Measurements from ENCODE around the gene ANKRD33B.
A peak's percentile ranks its signal among the peaks of the same experiment; 100 is the strongest.
"Not testable (repeated sequence)": the region's sequence is repeated elsewhere in the genome, so short reads cannot be mapped to it uniquely, and the experiment has no call there.

The ANKRD33B gene

DNA sequence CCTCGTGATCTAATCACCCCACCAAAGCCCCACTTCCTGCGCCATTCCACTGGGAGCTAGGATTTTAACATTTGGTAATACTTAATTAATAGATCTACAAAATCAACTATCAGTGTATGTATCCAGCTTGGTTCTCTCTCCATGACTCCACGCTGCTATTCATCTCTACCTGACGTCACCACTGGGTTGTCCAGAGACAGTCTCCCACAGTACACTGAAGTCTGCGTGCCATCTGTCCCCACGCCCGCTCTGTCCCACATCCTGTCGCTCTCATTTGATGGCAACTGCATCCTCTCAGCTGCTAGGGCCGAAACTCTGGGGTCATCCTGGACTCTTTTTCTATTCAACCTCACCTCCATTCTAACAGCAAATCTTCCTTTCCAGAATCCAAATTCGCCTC lies 53.2 kb downstream of the ANKRD33B start:
- DNase-seq (ENCODE audit: low read depth in 2 of 2): no peak

DNA sequence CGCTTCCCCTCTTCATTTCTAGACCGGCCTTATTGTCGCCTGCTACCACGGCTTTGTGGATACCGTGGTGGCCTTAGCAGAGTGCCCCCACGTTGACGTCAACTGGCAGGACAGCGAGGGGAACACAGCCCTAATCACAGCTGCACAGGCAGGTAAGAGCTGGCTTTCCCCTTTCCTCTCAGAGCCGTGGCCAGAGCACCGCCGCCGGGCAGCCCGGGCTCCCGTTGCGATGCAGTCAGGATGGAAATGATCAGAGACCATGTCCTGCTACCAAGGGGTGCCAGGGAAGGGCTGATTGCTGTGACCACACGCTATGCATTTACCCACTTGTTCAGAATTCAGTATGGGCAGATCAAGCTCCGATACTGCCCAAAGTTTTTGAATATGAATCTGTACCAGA lies 54.4 kb downstream of the ANKRD33B start:
- DNase-seq (ENCODE audit: low read depth in 2 of 2): no peak

DNA sequence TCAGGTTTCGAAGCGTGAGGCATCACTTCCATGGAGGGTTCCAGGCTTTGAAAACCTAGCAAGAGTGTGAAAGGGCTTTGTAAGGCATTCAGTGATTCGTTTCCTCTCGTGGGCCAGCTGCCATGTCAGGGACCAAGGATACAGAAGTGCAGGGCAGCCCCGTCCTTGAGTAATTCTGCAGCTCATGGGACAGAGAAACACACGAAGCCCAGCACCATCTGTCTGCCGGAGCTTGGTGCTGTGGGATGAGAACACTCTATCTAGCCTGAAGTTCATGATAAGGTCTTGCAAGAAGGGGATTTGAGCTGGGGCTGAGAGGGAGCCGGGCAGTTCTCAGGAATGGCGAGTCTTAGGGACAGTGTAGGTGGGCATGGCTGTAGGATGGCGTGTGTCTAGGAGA lies 55.8 kb downstream of the ANKRD33B start:
- no peak for DNase-seq (ENCODE audit: low read depth in 2 of 2)

DNA sequence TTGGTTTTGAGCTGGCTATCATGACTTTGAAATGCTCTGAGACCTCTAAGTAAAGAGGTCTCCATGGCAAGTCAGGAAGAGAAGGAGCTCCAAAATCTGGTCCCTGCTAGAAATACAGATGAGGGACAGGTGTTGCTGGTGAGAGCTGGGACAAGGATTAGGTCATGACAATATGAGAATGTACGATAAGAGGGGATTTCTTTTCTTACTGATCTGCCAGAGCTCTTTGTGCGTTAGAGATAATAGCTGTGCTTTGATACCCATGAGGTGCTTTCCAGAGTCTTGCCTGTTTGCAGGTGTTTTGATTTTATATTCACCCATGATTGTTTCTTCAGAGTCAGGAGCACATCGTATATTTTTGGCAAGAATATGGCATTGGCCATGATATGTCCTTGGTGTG lies 56.5 kb downstream of the ANKRD33B start:
- DNase-seq (ENCODE audit: low read depth in 2 of 2): no peak

DNA sequence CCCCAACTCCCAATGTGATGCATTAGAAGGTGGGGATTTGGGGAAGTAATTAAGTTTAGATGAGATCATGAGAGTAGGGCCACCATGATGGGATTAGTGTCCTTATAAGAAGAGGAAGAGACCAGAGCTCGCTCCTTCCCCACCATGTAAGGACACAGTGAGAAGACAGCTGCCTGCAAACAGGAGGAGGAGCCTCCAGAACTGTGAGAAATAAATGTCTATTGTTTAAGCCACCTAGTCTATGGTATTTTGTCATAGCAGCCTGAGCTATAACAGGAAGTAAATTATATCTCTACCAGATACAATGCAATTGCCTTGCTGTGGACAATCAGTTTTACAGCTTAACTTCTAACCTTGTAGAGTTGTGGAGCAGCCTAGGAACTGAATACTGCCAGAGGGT lies 58.0 kb downstream of the ANKRD33B start:
- DNase-seq (ENCODE audit: low read depth in 2 of 2): no peak

DNA sequence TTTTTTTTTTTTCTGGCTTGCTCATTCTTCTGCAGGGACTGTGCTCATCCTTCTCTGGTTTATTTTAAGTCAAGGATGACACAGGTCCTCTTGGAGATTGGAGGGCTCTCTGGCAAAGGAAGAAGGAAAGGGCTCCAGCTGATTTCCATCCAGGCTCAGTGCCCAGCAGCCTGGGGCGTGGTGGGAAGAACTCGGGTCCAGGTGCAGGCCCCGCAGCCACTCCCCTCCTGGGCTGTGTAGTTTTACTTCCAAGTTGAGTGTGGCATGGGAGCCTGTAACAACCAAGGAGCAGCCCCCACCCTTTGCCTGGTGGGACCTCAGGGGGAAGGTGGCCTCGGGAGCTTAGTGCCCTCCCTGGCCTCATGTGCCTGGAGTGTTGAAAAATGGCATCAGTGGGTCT lies 58.9 kb downstream of the ANKRD33B start:
- no peak for DNase-seq (ENCODE audit: low read depth in 2 of 2)

DNA sequence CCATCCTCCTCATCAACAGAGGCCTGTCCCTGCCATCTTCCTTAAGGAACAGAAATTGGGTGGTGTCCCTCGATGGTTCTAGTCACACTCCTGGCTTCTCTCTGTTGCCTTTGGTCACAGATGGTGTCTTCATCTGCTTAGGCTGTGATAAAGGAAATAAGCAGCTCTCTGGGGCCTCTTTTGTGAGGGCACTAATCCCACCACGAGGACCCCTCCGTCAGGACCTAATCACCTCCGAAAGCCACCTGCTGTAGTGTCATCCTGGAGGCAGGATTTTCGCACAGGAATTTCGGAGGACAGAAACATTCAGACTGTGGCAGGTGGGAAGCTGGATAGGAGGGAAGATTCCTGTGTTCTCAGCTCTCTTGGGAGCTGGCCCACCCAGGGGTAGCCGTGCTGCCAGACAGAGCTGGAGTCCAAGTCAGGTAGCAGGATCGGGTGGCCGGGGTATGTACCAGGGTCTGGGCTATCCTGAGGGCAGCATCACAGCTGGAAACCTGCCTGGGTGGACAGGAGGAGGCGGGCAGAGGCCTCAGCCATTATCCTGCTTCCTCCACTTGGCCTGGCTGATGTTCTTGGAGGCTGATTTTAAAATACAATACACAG lies 59.5 kb downstream of the ANKRD33B start:
- DNase-seq (ENCODE audit: low read depth in 2 of 2): no peak

DNA sequence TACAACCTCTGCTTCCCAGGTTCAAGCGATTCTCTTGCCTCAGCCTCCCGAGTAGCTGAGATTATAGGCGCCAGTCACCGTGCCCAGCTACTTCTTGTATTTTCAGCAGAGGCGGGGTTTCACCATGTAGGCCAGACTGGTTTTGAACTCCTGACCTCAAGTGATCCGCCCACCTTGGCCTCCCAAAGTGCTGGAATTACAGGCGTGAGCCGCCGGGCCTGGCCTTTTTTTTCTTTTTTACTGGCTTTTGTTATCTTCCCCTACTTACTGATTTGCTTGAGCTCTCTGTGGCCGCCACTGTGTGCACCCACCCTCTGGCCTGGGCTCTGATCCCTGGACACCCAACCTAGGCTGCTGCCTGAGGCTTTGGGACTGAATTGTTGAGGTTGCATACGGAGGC lies 60.3 kb downstream of the ANKRD33B start:
- DNase-seq (ENCODE audit: low read depth in 2 of 2): no peak

DNA sequence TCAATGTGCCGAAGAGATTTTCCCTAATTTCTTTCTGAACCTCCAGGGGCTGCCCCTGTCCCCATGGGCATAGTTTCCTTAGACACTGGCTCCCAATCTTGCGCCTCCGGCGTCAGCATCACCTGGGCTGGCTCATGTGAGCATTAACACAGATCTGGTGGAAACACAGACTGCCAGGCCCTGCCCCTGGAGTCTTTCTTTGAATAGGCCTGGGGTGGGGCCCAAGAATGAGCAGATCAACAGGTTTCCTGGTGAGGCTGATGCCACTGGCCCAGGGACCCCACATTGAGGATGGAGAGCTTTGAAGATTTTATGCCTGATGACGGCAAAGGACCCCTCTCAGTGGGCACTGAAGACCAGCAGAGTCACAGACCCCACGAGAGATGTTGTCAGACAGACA lies 60.8 kb downstream of the ANKRD33B start:
- DNase-seq (ENCODE audit: low read depth in 2 of 2): no peak

DNA sequence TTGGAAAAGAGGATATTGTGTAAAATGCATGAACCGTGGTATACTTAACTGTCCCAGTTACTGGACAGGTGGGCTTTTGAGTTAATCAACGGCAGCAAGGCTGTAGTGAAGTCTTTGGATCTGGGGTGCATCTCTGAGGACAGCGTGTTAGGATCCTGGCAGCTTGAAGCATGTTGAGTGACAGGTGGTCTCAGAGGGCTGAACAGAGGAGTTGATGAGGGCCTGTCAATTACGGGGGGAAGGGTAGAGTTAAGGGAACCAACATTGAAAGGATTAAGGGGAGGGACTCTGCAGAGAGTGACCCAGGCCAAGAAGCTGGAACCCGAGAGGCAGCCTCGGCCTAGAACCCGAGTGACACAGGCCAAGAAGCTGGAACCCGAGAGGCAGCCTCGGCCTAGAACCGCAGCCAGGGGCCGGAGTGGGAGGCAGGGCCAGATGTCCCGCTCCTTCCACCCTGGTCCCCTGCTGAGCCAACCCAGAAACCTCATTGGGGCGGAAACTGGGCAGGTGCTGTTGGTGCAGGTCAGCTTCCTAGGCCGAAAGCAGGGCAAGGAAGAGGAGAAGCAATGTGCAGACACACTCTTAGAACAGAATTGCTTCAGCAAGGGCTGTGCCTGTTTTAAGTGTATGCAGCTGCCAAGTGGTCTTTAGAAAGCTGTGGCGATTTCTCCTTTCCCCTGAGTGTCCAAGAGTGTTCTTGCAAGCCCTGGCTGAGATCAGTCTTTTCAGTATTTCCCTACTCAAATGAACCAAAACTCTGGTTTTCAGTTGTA lies 62.0 kb downstream of the ANKRD33B start:
- no peak for DNase-seq (ENCODE audit: low read depth in 2 of 2)

DNA sequence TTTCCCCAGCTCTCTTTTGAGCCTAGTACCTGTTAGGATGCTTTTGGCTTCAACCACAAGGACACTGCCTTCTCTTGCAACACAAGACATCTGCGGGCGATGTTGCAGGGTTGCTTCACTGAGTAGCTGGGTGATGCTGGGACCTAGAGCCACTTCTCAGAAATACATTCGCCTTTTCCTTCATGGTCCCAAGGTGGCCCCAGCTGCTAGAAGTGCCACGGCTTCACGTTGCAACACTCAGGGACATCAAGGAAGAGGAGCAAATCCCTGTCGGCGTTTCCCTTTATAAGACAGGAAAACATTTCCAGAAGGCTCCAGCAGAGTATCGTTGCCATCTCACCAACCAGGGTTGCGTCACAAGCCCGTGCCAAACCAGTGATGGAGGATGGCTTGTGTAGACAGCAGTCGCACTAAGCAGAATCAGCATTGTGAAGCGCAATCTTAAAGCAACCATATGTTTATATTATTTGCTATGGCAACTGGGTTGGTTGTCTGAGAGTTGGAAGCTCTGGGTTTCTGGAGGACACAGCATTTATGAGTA lies 62.7 kb downstream of the ANKRD33B start:
- no peak for DNase-seq (ENCODE audit: low read depth in 2 of 2)

DNA sequence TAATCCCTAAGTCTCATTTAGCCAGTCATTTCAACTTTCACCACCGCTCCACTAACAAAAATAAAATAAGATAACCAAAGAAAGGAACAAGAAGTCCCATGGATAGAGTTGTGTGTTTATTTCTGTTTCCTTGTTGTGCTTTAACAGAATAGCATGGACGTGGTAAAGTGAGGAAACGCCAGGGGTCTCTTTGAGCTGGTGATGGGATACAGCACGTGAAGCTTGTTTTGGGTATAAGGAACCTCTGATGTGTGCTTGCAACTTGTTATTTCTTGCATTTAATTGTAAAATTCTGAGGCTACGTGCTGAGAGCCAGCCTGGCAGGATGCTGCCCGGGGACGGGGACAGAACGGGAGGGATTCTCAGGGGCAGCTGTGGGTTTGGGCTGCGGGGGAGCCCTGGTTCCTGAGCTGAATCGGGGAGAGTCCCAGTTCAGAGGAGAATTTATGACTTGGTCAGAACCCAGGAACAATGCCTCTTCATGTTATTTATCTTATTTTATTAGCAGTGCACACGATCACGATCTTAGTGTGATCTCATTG lies 63.4 kb downstream of the ANKRD33B start:
- no peak for DNase-seq (ENCODE audit: low read depth in 2 of 2)

DNA sequence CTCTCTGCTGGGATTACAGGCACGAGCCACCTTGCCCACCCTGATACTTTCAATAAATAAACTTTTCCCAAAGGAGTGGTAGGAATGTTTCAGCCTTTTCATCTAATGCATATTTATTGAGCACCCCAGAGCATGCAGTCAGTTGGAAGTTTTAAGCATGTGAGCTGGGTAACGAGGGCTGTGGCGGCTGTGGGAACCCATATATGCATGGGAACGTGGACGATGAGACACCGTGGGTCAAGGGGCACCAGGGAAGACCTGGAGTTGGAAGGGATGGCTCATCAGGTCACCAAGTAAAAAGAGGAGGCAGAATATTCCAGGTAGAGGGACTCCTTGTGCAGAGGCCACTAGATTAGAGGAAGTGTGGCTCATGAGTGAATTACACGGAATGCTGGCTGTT lies 64.7 kb downstream of the ANKRD33B start:
- DNase-seq (ENCODE audit: low read depth in 2 of 2): no peak

DNA sequence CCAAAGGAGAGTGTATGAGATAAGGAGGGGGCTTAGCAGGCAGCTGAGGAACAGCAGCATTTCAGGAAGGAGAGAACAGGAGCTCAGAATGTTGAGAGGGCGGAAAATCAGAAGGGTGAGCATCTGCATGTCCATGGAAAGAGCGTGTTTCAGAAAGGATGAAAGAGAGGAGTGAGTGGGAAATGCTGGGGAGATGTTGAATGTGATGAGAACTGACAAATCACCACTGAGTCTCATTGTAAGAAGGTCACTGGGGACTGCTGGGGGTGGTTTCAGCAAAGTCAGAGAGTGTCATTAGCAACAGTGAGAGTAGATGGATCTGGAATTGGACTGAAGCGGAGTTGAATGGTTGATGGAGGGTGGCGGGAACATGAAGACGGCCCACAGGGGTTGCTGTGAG lies 65.8 kb downstream of the ANKRD33B start:
- no peak for DNase-seq (ENCODE audit: low read depth in 2 of 2)

DNA sequence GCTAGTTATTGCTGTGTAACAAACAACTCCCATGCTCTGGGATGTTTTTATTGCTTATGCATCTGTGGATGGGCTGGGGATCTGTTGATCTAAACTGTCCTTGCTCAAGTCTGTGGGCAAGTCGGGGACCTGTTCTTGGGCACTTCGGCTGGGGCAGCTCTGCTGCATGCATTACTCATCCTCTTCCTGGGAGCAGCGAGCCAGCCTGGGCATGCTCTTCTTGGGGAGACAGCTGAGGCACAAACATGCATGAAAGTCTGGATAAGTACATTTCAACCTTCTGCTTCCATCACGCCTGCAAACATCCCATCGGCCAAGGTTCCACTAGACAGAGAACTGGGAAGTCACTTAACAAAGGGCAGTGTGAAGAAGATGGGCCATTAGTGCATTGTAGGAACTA lies 66.3 kb downstream of the ANKRD33B start:
- no peak for DNase-seq (ENCODE audit: low read depth in 2 of 2)

DNA sequence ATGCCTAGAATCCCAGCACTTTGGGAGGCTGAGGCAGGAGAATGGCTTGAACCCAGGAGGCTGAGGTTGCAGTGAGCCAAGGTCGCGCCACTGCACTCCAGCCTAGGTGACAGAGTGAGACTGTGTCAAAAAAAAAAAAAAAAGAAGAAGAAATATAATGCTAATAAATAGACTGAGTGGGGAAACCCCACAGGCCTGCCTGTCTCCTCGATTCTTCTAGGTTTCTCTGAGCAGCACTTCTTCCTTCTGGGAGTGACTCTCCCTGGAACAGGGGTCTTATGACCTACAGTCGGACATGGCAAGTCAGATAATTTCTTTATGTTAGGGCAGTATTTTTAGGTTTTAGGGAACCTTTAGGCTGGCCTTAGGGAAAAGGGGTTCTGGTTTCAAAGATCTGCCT lies 66.9 kb downstream of the ANKRD33B start:
- not testable (repeated sequence) for DNase-seq (ENCODE audit: low read depth in 2 of 2)

DNA sequence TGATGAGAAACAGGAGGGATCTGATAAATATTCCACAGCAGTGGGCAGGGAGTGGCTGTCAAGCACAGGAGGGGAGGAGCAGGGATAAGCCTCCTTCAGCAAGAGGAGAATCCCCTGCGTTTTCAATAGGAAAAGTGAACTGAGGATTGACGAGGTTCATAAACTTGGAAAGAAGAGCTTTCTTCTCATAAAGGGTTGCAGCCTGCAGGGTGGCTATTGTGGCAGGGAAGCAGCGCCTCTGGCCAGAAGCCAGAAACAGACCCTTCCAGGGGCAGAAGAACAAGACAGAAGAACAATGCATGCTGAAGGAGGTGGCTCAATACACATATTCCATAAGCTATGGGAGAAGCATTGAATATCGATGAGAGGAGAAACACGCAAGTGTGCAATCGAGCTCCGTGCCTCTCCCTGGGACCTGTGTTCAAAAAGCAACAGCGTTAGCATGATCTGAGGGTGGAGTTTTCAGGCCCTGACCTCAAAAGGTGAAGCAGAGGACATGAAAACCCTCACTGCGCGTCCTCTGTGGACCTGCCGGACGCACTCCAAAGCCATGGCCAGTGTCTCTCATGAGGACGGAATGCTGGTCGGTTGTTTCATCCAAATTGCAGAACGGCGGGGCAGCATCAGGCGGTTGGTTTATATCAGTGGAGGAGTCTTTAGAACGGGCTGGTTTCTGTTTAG lies 67.6 kb downstream of the ANKRD33B start:
- no peak for DNase-seq (ENCODE audit: low read depth in 2 of 2)

DNA sequence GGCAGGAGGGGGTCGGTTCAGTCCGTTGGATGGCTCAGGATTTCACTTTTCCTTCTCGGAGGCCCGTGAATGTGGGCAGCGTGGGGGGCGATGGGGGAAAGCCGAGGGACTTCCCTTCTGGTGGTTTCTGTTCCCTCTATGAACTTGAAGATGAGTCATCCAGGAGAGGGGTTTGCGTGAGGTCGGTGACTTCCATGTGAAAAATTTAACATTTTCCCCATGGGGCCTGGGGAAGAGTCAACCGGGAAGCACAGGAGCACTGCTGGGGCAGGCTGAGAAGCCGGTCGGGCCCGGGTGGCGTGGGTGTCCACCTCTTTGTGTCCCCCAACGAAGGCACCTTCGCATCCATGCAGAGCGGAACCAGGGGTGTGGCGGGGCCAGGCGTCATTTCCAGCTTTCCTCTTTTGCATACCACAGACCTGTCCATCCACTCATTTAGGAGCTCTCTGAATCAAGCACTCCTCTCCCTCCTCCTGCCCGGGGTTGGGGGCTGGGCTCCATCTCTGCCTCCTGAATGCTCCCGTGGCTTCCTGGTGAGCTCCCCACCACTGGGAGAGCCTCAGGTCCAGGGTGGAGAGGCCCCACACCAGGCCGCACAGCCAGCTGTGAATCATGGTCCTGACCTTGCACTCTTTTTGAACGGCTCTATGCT lies 68.4 kb downstream of the ANKRD33B start:
- DNase-seq (ENCODE audit: low read depth in 2 of 2): peak; percentile 48 to 61

DNA sequence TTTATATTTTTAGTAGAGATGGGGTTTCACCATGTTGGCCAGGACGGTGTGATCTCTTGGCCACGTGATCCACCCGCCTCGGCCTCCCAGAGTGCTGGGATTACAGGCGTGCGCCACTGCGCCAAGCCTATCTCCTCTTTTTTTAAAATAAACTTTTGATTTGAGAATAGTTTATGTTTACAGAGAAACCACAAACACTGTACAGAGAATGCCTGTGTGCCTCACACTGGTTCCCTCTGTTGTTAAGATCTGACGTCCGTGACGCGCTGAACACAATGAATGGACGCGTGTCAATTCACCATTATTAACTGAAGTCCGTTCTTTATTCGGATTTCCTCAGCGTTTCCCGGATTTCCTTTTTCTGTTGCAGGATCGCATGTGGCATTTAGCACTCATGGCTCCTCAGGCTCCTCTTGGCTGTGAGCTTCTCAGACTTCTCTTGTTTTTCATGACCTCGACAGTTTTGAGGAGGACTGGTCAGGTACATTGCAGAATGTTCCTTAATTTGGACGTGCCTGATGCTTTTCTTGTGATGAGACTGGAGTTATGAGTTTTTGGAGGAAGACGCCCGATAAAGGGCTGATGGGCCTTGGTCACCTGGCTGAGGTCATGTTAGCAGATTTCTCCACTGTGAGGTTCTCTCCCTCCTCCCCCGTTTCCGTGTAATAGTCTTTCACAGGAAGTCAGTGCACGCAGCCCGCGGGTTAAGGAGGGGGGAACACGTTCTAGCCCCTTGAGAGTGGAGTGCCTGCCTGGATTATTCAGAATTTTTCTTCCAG lies 69.6 kb downstream of the ANKRD33B start:
- DNase-seq (ENCODE audit: low read depth in 2 of 2): peak in 1 of 2 donors; percentile 42

DNA sequence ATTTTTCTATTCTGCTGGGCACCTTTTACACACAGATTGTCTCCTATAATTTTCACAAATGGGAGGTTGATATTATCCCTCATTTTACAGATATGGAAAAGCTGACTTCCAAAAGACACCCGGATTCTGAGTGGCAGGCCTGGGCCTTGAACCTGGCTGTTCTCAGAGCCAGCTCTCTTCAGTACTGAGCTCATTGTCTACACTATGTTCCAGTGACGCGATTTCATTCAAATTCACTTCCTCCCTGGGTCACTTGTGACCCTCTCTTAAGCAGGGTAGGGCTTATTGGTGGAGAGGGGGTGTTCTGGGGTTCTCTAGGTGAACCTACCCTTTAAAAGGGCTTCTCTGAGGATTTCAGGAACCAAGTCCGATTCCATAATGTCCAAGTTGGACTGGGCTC lies 70.2 kb downstream of the ANKRD33B start:
- no peak for DNase-seq (ENCODE audit: low read depth in 2 of 2)

DNA sequence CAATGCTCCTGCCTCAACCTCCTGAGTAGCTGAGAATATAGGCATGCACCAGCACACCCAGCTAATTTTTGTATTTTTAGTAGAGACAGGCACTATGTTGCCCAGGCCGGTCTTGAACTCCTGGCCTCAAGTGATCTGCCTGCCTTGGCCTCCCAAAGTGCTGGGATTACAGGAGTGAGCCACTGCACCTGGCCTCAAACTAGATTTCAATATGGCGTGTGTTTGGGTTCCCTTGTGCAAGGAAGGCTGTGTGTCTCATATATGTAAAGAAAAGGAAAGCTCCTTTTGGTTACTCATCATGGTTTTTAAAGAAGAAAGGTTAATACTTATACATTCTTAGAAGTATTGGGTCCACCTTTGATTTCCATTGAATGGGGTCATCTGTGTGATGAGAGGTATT lies 70.7 kb downstream of the ANKRD33B start:
- DNase-seq (ENCODE audit: low read depth in 2 of 2): no peak

All from stimulated activated CD8-positive, alpha-beta memory T cell treated with anti-CD3 and anti-CD28 coated beads, Interleukin-15, amount 100 ng/mL, for 48 hours (primary cell).